IMR-90 (cell line): ENCODE measurements around the gene C8B. TPM values are rescaled to one million over a fixed set of nuclear protein-coding genes. Genes with fewer than 3 reads are reported as not detected.

Experiments
- ATAC-seq: fragments of 200-7000 bp; cut with Tn5 transposase; 2 replicates; pipeline ENCODE4 v1.9.1; 2020; ENCODE audit warnings: low read depth, mild to moderate bottlenecking, moderate library complexity
- BruUV-seq: library from RNA; stranded (reverse); fragments of 400-500 nt; replicated peaks from 2 replicates; lab custom pipeline; 2021; lab: Mats Ljungman, UMichigan
- CTCF ChIA-PET: fragments of 300-600 bp; formaldehyde crosslinking; extraction: SDS; loops from one replicate; lab custom pipeline; 2021; ENCODE audit warnings: antibody characterized with exemption; lab: Yijun Ruan, JAX
- POLR2A ChIA-PET: fragments of 300-600 bp; sonication (Branson Sonifier 250); formaldehyde crosslinking; loops from one replicate; lab custom pipeline; 2022; ENCODE audit warnings: antibody characterized with exemption; ENCODE audit not compliant: unreplicated experiment; lab: Charles Lee
- DNase-seq: peaks from one replicate; pipeline ENCODE4 v3.0.0; 2013
- H2AFZ ChIP-seq: replicated peaks from 2 replicates; pipeline ENCODE3; 2013; ENCODE audit warnings: low read length, mild to moderate bottlenecking; ENCODE audit not compliant: poor library complexity
- H2AK5ac ChIP-seq: 2 replicates; pipeline ENCODE4 v1.6.1; 2013; ENCODE audit warnings: low read depth, low read length, inconsistent platforms
- H2AK9ac ChIP-seq: replicated peaks from 2 replicates; pipeline ENCODE3; 2013; ENCODE audit warnings: mild to moderate bottlenecking, low read depth, low read length, moderate library complexity; ENCODE audit not compliant: poor library complexity
- H2BK120ac ChIP-seq: 2 replicates; pipeline ENCODE4 v1.6.1; 2013; ENCODE audit warnings: low read depth, low read length, inconsistent platforms
- H2BK15ac ChIP-seq: 3 replicates; pipeline ENCODE4 v1.6.1; 2013; ENCODE audit warnings: low read depth, low read length, inconsistent platforms
- H2BK20ac ChIP-seq: 2 replicates; pipeline ENCODE4 v1.6.1; 2013; ENCODE audit warnings: low read depth, mild to moderate bottlenecking, inconsistent platforms, low read length, moderate library complexity
- H2BK5ac ChIP-seq: 2 replicates; pipeline ENCODE4 v1.6.1; 2013; ENCODE audit warnings: mild to moderate bottlenecking, low read depth, low read length, inconsistent platforms; ENCODE audit not compliant: poor library complexity, severe bottlenecking
- H3K14ac ChIP-seq: replicated peaks from 2 replicates; pipeline ENCODE4 v1.6.1; 2013; ENCODE audit warnings: low read depth, low read length, inconsistent platforms
- H3K18ac ChIP-seq: 2 replicates; pipeline ENCODE4 v1.6.1; 2013; ENCODE audit warnings: low read depth, low read length, control low read depth
- H3K23ac ChIP-seq: 2 replicates; pipeline ENCODE4 v1.6.1; 2013; ENCODE audit warnings: low read depth, low read length, inconsistent platforms
- H3K27ac ChIP-seq: 2 replicates; pipeline ENCODE4 v1.5.1; 2013; ENCODE audit warnings: mild to moderate bottlenecking, control low read depth, low read length; ENCODE audit not compliant: insufficient read depth
- H3K27me3 ChIP-seq: 2 replicates; pipeline ENCODE4 v1.6.1; 2013; ENCODE audit warnings: low read length; ENCODE audit not compliant: control insufficient read depth, insufficient read depth
- H3K36me3 ChIP-seq: 2 replicates; pipeline ENCODE4 v1.6.1; 2013; ENCODE audit warnings: low read length, mixed read lengths; ENCODE audit not compliant: control insufficient read depth, insufficient read depth
- H3K4ac ChIP-seq: 2 replicates; pipeline ENCODE4 v1.6.1; 2013; ENCODE audit warnings: low read depth, low read length, inconsistent platforms
- H3K4me1 ChIP-seq: 2 replicates; pipeline ENCODE4 v1.6.1; 2013; ENCODE audit warnings: low read length, mixed read lengths; ENCODE audit not compliant: control insufficient read depth, insufficient read depth
- H3K4me2 ChIP-seq: 2 replicates; pipeline ENCODE4 v1.6.1; 2013; ENCODE audit warnings: low read depth, mild to moderate bottlenecking, control low read depth, low read length, moderate library complexity
- H3K4me3 ChIP-seq: 2 replicates; pipeline ENCODE4 v1.5.1; 2013; ENCODE audit warnings: low read depth, mild to moderate bottlenecking, control low read depth, low read length, moderate library complexity; ENCODE audit not compliant: insufficient read depth
- H3K56ac ChIP-seq: 2 replicates; pipeline ENCODE4 v1.6.1; 2013; ENCODE audit warnings: low read length, inconsistent platforms; ENCODE audit not compliant: insufficient read depth; ENCODE audit errors: extremely low read depth
- H3K79me1 ChIP-seq, 2 experiments: 2 replicates each; pipeline ENCODE4 v1.6.1; 2013; ENCODE audit warnings: low read length in 2 of 2, inconsistent platforms in 1 of 2, low read depth in 1 of 2
- H3K9ac ChIP-seq: 2 replicates; pipeline ENCODE4 v1.6.1; 2013; ENCODE audit warnings: low read depth, low read length, control low read depth
- H3K9me1 ChIP-seq: 2 replicates; pipeline ENCODE4 v1.6.1; 2013; ENCODE audit warnings: low read length, inconsistent platforms; ENCODE audit not compliant: insufficient read depth
- H3K9me3 ChIP-seq: 2 replicates; pipeline ENCODE4 v1.6.1; 2013; ENCODE audit warnings: low read length; ENCODE audit not compliant: control insufficient read depth, insufficient read depth
- H4K20me1 ChIP-seq: 2 replicates; pipeline ENCODE4 v1.6.1; 2013; ENCODE audit warnings: low read length, inconsistent platforms; ENCODE audit not compliant: insufficient read depth
- H4K5ac ChIP-seq: 2 replicates; pipeline ENCODE4 v1.6.1; 2013; ENCODE audit warnings: mild to moderate bottlenecking, low read depth, low read length, control low read depth
- H4K8ac ChIP-seq, 2 experiments: 2 replicates each; pipeline ENCODE4 v1.6.1; 2013; ENCODE audit warnings: low read depth in 2 of 2, low read length in 2 of 2, control low read depth in 1 of 2, inconsistent platforms in 1 of 2
- H4K91ac ChIP-seq: 2 replicates; pipeline ENCODE4 v1.6.1; 2013; ENCODE audit warnings: low read depth, low read length, inconsistent platforms; ENCODE audit not compliant: insufficient read depth
- CHD1 ChIP-seq: IDR thresholded peaks from 2 replicates; pipeline ENCODE4 v1.6.1; 2012; ENCODE audit warnings: low read depth, low read length, improper control_type of control experiment
- MAFK ChIP-seq: IDR thresholded peaks from 2 replicates; pipeline ENCODE4 v1.6.1; 2012; ENCODE audit warnings: low read depth, low read length, improper control_type of control experiment
- RAD21 ChIP-seq: IDR thresholded peaks from 2 replicates; pipeline ENCODE4 v1.6.1; 2012; ENCODE audit warnings: low read length, improper control_type of control experiment
- WGBS, 2 experiments: methylation state at CpG; one replicate each; pipeline versions ENCODE4 v1.1.5 to v1.1.7; 2013; ENCODE audit warnings: missing lambda C conversion rate in 2 of 2; ENCODE audit not compliant: insufficient read length in 1 of 2; ENCODE audit errors: extremely low coverage in 2 of 2; 5-methylcytosine and 5-hydroxymethylcytosine counted together
- dilution Hi-C: fragments of 300-500 bp; cut with HindIII; formaldehyde crosslinking; loops from one replicate; pipeline ENCODE4 v1.14.3; 2018; ENCODE audit warnings: low sequenced_read_pairs; ENCODE audit not compliant: unreplicated experiment
- in situ Hi-C: fragments of 300-500 bp; cut with MboI; formaldehyde crosslinking; loops from 3 replicates; pipeline ENCODE4 v1.14.3; 2019; ENCODE audit warnings: low sequenced_read_pairs, inconsistent platforms, mixed read lengths
- intact Hi-C: fragments of 100-400 bp; cut with micrococcal nuclease; formaldehyde crosslinking; loops from 2 replicates; pipeline ENCODE4 v1.10.0; 2022
- polyA plus RNA-seq, 3 experiments: library from polyadenylated mRNA; depleted of rRNA; stranded (reverse); fragments of >200 nt; gene quantifications; 2 replicates each; pipeline ENCODE4 v1.2.3, GENCODE V29; 2012; ENCODE audit warnings: low replicate concordance in 1 of 3
- total RNA-seq: library from RNA; depleted of rRNA; stranded (reverse); fragments of >200 nt; gene quantifications from 2 replicates; pipeline ENCODE4 v1.2.3, GENCODE V29; 2012
- TF ChIP-seq, protein P1 (sequence below): fragments of 150-350 bp; IDR thresholded peaks from 2 replicates; pipeline ENCODE4 v1.6.1; 2017; ENCODE audit warnings: mild to moderate bottlenecking, antibody characterized with exemption, low read length, low read depth

The C8B gene
- total and polyA plus RNA-seq, 2 of the 4 experiments (the other 2 are of a cell fraction) = not detected

DNA sequence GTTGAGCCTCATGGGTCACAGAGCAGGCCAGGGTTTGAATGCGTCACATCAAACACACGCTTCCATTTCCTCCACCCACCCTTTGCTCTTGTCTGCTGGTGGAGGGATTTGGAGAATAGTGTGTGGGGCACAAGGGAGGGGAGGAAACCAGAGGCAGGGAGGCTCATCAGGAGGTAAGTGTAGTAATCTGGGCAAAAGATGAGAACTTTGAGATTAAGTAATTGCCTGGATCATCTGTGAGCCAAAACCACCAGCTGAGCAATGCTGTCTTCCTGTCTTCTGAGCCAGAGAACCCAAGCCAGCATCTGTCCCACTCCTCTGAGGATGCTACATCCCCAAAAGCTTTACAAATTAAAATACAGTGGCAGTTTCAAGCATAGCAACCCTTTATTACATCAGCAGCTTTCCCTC is 45.2 kb downstream of the C8B start:
- no peak overlapping the region for H4K5ac ChIP-seq
- H3K4me3 ChIP-seq = no peak overlapping the region
- H3K9ac ChIP-seq = no peak overlapping the region
- H3K79me1 ChIP-seq = no peaks in the 10 kb centered on the region
- TF ChIP-seq MAFK (no peak), CHD1 (no peak), RAD21 (no peak)
- TF ChIP-seq, protein P1, sequence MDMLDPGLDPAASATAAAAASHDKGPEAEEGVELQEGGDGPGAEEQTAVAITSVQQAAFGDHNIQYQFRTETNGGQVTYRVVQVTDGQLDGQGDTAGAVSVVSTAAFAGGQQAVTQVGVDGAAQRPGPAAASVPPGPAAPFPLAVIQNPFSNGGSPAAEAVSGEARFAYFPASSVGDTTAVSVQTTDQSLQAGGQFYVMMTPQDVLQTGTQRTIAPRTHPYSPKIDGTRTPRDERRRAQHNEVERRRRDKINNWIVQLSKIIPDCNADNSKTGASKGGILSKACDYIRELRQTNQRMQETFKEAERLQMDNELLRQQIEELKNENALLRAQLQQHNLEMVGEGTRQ = no peak
- no peaks in the 10 kb centered on the region for H3K36me3 ChIP-seq
- no peaks in the 10 kb centered on the region; the same call in 1 of the 2 replicates for H3K27me3 ChIP-seq
- H3K4ac ChIP-seq = no peak overlapping the region
- no CpG with 5 or more reads among the region's 2 CpGs for WGBS, 2 experiments
- POLR2A ChIA-PET = no interaction called here
- H2AFZ ChIP-seq = no peak overlapping the region
- in situ Hi-C loops (no loop called here), dilution Hi-C loops (no loop called here), intact Hi-C loops (no loop called here)
- ATAC-seq (no peak), DNase-seq (no peak)
- H3K4me2 ChIP-seq = no peak overlapping the region
- no peak overlapping the region for H4K91ac ChIP-seq
- no peak overlapping the region for H2BK15ac ChIP-seq
- no peak overlapping the region for H3K18ac ChIP-seq
- H2AK9ac ChIP-seq = no peak overlapping the region
- H2BK20ac ChIP-seq = no peak overlapping the region
- no TSS peak for BruUV-seq
- H3K9me1 ChIP-seq = no peaks in the 10 kb centered on the region
- no peak overlapping the region for H3K23ac ChIP-seq
- H2BK5ac ChIP-seq = no peak overlapping the region
- no peak overlapping the region for H3K27ac ChIP-seq
- H3K4me1 ChIP-seq = peaks cover 5% of the 10 kb centered on the region
- H3K56ac ChIP-seq = no peak overlapping the region
- CTCF ChIA-PET = no interaction called here
- H3K9me3 ChIP-seq = no peaks in the 10 kb centered on the region
- no peak overlapping the region for H4K8ac ChIP-seq
- H4K20me1 ChIP-seq = no peaks in the 10 kb centered on the region
- no peak overlapping the region for H2BK120ac ChIP-seq
- H2AK5ac ChIP-seq = no peak overlapping the region
- H3K14ac ChIP-seq = no peak overlapping the region
